Stomach (tissue), 9 donors: ENCODE measurements around the gene RAI14. TPM values are rescaled to one million over a fixed set of nuclear protein-coding genes. Genes with fewer than 3 reads are reported as not detected.

ENCODE experiments used
- DNase-seq, 2 donors: peaks; one replicate each; pipeline versions ENCODE4 v3.0.0 to v3.0.0-alpha.2; 2013 to 2019
- H3K27ac ChIP-seq, 5 donors: fragments of 200-600 bp in 4 of 5; sonication (generic) in 4 of 5; one replicate each; pipeline ENCODE4 v1.5.1; 2013 to 2019; ENCODE audit warnings: mild to moderate bottlenecking in 1 of 5, moderate library complexity in 1 of 5
- H3K27me3 ChIP-seq, 3 donors: fragments of 200-600 bp; sonication (generic); one replicate each; pipeline ENCODE4 v1.5.1; 2017 to 2019; ENCODE audit warnings: mixed run types in 1 of 3
- H3K36me3 ChIP-seq, 4 donors: fragments of 200-600 bp; sonication (generic); 1 replicate in 3 of 4; 2 replicates in 1 of 4; pipeline ENCODE4 v1.5.1; 2016 to 2019
- H3K4me1 ChIP-seq, 4 donors: fragments of 200-600 bp; sonication (generic); one replicate each; pipeline ENCODE4 v1.5.1; 2016 to 2019
- H3K4me3 ChIP-seq, 4 donors: fragments of 200-600 bp; sonication (generic) in 3 of 4; one replicate each; pipeline ENCODE4 v1.5.1; 2016 to 2019; ENCODE audit warnings: mild to moderate bottlenecking in 1 of 4
- H3K9me3 ChIP-seq, 4 donors: fragments of 200-600 bp; sonication (generic); one replicate each; pipeline ENCODE4 v1.5.1; 2016 to 2019
- EP300 ChIP-seq: sonication (generic); formaldehyde crosslinking; IDR thresholded peaks from one replicate; pipeline ENCODE4 v1.6.1; 2017; ENCODE audit warnings: antibody characterized with exemption
- POLR2A ChIP-seq, 4 donors: fragments of 450-650 bp; IDR thresholded peaks; one replicate each; pipeline ENCODE4 v1.6.1; 2016; ENCODE audit warnings: antibody characterized with exemption in 4 of 4, control low read depth in 2 of 4, mild to moderate bottlenecking in 1 of 4, moderate library complexity in 1 of 4
- POLR2AphosphoS5 ChIP-seq, 3 donors: sonication (generic); formaldehyde crosslinking; IDR thresholded peaks; one replicate each; pipeline ENCODE4 v1.6.1; 2016; ENCODE audit warnings: antibody characterized with exemption in 3 of 3
- WGBS, 5 donors: extraction: QIAGEN DNeasy Blood & Tissue Kit in 3 of 5; methylation state at CpG; one replicate each; pipeline versions ENCODE4 v1.1.5 to v1.1.7; 2013 to 2018; 5-methylcytosine and 5-hydroxymethylcytosine counted together
- intact Hi-C: fragments of 100-400 bp; cut with DNase I; formaldehyde crosslinking; loops from one replicate; pipeline ENCODE4 v1.15.1; 2023; ENCODE audit warnings: low total_unique reads
- polyA plus RNA-seq, 3 donors: library from polyadenylated mRNA; stranded (reverse); fragments of 200-250 nt; gene quantifications; one replicate each; pipeline ENCODE4 v1.2.3, GENCODE V29; 2013
- total RNA-seq, 5 donors: library from RNA; depleted of rRNA; stranded (reverse); fragments of >200 nt; gene quantifications; one replicate each; pipeline versions ENCODE4 v1.1.0 to v1.2.3, GENCODE V29; 2014 to 2016
- TF ChIP-seq, protein P1 (sequence below), 7 experiments: fragments of 450-650 bp in 4 of 7; fragments of 200-600 bp in 3 of 7; sonication (generic) in 3 of 7; IDR thresholded peaks; one replicate each; pipeline ENCODE4 v1.5.1; 2016 to 2019; ENCODE audit warnings: antibody characterized with exemption in 7 of 7, control low read depth in 2 of 7, mild to moderate bottlenecking in 1 of 7
- donor health status: healthy with polysubstance abuse.
- donor health status: Bipolar disorder and iron deficiency.
- donor health status: healthy.

RAI14 gene
- total and polyA plus RNA-seq, 8 donors: 5.1 to 62.4 (median 24.1) TPM

DNA sequence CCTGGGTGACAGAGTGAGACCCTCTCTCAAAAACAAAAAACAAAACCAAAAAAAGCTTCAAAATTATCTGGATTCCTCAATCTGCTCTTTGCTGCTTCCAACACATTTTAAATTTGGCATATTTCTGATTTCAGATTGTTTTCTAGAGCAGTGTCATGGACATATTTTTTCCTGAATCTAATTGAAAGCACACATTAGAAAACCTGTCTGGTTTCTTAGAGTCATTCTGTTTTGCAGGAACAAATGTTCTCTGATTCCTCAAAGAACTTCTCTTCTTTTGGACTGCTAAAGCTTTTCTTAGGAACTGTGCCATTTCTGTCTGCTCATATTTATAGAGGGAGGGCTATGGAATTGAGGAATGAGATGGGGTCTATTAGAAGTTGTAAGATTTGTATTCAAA is 81.6 kb downstream of the RAI14 start:
- Histone ChIP-seq H3K9me3 (no peaks in the 10 kb centered on the region), H3K36me3 (no peaks in the 10 kb centered on the region), H3K4me1 (peaks cover 0 to 41% (median 17%) of the 10 kb centered on the region in 4 donors), H3K27me3 (no peaks in the 10 kb centered on the region), H3K27ac (peak overlapping the region in 1 of 5 donors; percentile 50), H3K4me3 (no peak overlapping the region)
- DNase-seq: no peak
- intact Hi-C loops: no loop called here
- TF ChIP-seq POLR2AphosphoS5 (IDR thresholded peaks at IDR 0.05) (no peak), EP300 (no peak), POLR2A (IDR thresholded peaks at IDR 0.05) (no peak)
- TF ChIP-seq, protein P1, sequence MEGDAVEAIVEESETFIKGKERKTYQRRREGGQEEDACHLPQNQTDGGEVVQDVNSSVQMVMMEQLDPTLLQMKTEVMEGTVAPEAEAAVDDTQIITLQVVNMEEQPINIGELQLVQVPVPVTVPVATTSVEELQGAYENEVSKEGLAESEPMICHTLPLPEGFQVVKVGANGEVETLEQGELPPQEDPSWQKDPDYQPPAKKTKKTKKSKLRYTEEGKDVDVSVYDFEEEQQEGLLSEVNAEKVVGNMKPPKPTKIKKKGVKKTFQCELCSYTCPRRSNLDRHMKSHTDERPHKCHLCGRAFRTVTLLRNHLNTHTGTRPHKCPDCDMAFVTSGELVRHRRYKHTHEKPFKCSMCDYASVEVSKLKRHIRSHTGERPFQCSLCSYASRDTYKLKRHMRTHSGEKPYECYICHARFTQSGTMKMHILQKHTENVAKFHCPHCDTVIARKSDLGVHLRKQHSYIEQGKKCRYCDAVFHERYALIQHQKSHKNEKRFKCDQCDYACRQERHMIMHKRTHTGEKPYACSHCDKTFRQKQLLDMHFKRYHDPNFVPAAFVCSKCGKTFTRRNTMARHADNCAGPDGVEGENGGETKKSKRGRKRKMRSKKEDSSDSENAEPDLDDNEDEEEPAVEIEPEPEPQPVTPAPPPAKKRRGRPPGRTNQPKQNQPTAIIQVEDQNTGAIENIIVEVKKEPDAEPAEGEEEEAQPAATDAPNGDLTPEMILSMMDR (IDR thresholded peaks at IDR 0.05): no peak

DNA sequence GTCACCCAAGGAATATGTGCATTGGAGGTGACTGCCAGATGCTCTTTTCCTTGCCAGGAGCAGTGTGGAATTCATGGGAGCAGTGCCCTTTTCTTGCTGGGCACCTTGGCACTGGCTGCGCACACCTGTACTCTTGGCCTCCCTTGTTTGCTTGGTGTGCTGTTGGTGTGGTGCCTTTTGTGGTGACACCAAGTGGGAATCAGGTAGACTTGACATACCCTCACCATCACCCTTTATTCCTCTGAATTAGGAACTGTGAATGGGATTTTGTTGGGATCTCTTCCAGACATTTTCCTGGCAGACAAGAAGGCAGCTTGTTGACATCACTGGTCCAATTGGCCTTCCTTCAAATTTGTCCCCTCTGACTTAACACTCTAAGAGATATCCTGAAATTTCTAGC is 82.3 kb downstream of the RAI14 start:
- 53 to 80% (median 70%) methylated on average over 1 of the region's 1 CpG for WGBS, 5 donors
- intact Hi-C loops: no loop called here
- Histone ChIP-seq H3K27ac (peak overlapping the region in 1 of 5 donors; percentile 50), H3K36me3 (no peaks in the 10 kb centered on the region), H3K4me1 (peaks cover 0 to 41% (median 17%) of the 10 kb centered on the region in 4 donors), H3K27me3 (no peaks in the 10 kb centered on the region), H3K9me3 (no peaks in the 10 kb centered on the region), H3K4me3 (no peak overlapping the region)
- peak; percentile 29 to 44 for DNase-seq
- TF ChIP-seq POLR2AphosphoS5 (IDR thresholded peaks at IDR 0.05) (no peak), POLR2A (IDR thresholded peaks at IDR 0.05) (no peak), EP300 (no peak)
- TF ChIP-seq, protein P1 (IDR thresholded peaks at IDR 0.05): no peak

DNA sequence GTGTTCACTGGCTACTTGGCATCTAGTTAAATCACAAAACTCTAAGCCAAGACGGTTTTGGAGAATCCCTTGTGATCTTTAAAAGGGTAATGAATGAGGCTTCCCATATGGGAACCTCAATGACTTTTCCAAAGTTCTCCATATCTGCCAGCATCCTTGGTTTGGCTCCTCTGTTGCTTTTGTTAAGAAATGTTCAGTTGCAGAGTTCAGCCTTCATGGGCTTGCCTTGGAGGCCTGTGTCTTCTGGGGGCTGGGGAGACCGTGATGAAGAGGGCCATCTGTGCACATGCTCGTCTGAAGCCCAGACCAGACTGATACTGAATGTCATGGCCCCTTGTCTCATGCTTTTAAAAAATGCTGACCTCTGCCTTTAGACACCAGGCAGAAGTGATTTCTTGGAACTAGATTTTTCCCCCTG is 84.3 kb downstream of the RAI14 start:
- H3K9me3 ChIP-seq: no peaks in the 10 kb centered on the region
- H3K4me1 ChIP-seq: peaks cover 0 to 41% (median 14%) of the 10 kb centered on the region in 4 donors
- H3K36me3 ChIP-seq: no peaks in the 10 kb centered on the region
- H3K27ac ChIP-seq: peak overlapping the region in 1 of 5 donors; percentile 50
- no peaks in the 10 kb centered on the region for H3K27me3 ChIP-seq
- intact Hi-C loops: no loop called here
- 52 to 67% (median 66%) methylated on average over 3 of the region's 3 CpGs for WGBS, 5 donors
- H3K4me3 ChIP-seq: no peak overlapping the region
- no peak for TF ChIP-seq EP300
- no peak for TF ChIP-seq POLR2AphosphoS5 (IDR thresholded peaks at IDR 0.05)
- no peak for TF ChIP-seq POLR2A (IDR thresholded peaks at IDR 0.05)
- TF ChIP-seq, protein P1 (IDR thresholded peaks at IDR 0.05): no peak
- peak in 1 of 2 donors; percentile 86 for DNase-seq

DNA sequence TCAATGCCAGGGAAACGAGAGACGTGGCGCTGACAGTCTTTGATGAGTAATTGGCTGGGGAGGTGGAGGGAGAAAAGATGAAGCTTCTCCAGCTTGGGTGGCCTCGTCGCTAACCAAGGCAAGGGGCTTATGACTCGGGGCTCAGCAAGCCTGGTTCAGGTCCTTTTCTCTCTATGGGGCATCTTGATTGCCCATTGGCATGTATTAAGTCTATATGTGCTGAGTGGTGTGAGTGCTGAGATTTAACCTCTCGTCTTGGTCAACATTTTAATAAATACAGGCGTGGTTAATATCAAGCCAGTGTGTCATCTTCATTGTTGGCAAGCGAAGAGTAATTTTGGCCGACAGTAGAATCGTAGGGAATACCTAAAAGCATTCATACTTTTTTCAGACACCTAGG is 85.9 kb downstream of the RAI14 start:
- H3K27ac ChIP-seq: no peak overlapping the region
- no peaks in the 10 kb centered on the region for H3K9me3 ChIP-seq
- no peak overlapping the region for H3K4me3 ChIP-seq
- H3K36me3 ChIP-seq: no peaks in the 10 kb centered on the region
- DNase-seq: no peak
- H3K4me1 ChIP-seq: peaks cover 0 to 34% (median 14%) of the 10 kb centered on the region in 4 donors
- intact Hi-C loops: no loop called here
- no peak for TF ChIP-seq POLR2AphosphoS5 (IDR thresholded peaks at IDR 0.05)
- no peak for TF ChIP-seq POLR2A (IDR thresholded peaks at IDR 0.05)
- TF ChIP-seq, protein P1 (IDR thresholded peaks at IDR 0.05): no peak
- TF ChIP-seq EP300: no peak
- WGBS, 5 donors: 93 to 97% (median 96%) methylated on average over 11 of the region's 11 CpGs
- no peaks in the 10 kb centered on the region for H3K27me3 ChIP-seq
